DND-41 (cell line): ENCODE data around the gene IGSF21.

Source experiments
- EZH2 ChIP-seq: IDR thresholded peaks from 3 replicates; pipeline ENCODE4 v1.6.1; 2012; ENCODE audit warnings: borderline replicate concordance, low read depth, mild to moderate bottlenecking, moderate library complexity, low read length, inconsistent platforms; ENCODE audit not compliant: severe bottlenecking
- TF ChIP-seq, protein P1 (sequence below): IDR thresholded peaks from 2 replicates; pipeline ENCODE4 v1.5.1; 2012; ENCODE audit warnings: borderline replicate concordance, low read length, moderate library complexity, mild to moderate bottlenecking; ENCODE audit not compliant: poor library complexity, severe bottlenecking; ENCODE audit errors: extremely low read depth

DNA sequence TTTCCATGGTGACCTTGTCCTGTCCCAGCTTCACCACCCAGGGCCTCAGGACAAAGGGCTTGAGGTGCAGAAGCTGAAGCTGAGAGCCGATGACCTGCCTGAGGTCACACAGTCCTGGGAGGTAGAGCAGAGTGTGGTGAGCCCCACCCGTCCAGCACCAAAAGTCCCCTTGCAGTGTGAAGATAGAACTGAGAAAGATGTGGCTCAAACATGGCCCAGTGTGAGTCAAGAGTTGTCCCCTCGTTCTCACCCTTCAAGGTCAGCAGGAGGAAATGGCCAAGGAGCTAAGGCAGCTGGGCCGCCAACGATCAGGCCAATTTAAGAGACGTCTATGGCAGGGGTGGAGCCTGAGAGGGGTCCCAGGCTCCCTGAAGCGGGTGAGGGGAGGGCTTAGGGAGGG, 215.7 kb downstream of the IGSF21 start:
- TF ChIP-seq, protein P1, sequence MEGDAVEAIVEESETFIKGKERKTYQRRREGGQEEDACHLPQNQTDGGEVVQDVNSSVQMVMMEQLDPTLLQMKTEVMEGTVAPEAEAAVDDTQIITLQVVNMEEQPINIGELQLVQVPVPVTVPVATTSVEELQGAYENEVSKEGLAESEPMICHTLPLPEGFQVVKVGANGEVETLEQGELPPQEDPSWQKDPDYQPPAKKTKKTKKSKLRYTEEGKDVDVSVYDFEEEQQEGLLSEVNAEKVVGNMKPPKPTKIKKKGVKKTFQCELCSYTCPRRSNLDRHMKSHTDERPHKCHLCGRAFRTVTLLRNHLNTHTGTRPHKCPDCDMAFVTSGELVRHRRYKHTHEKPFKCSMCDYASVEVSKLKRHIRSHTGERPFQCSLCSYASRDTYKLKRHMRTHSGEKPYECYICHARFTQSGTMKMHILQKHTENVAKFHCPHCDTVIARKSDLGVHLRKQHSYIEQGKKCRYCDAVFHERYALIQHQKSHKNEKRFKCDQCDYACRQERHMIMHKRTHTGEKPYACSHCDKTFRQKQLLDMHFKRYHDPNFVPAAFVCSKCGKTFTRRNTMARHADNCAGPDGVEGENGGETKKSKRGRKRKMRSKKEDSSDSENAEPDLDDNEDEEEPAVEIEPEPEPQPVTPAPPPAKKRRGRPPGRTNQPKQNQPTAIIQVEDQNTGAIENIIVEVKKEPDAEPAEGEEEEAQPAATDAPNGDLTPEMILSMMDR = no peak
- TF ChIP-seq EZH2 = no peak
